AG04449 (cell line): ENCODE results near the gene ZNF629.

Source experiments
- CTCF ChIA-PET: fragments of 350-600 bp; formaldehyde crosslinking; extraction: SDS; loops from one replicate; lab custom pipeline; 2021; ENCODE audit warnings: antibody characterized with exemption; lab: Yijun Ruan, JAX
- POLR2A ChIA-PET: fragments of 400-600, 350-600 bp; formaldehyde crosslinking; extraction: SDS; loops from one replicate; lab custom pipeline; 2020; ENCODE audit warnings: antibody characterized with exemption, inconsistent platforms; lab: Yijun Ruan, JAX
- DNase-seq: peaks from one replicate; pipeline ENCODE4 v3.0.0-alpha.2; 2010; ENCODE audit warnings: low read depth, low spot score
- H3K4me3 ChIP-seq: 2 replicates; pipeline ENCODE4 v1.5.1; 2011; ENCODE audit warnings: low read depth, mild to moderate bottlenecking, control low read depth, low read length
- CTCF ChIP-seq: IDR thresholded peaks from one replicate; pipeline ENCODE4 v1.5.1; 2011; ENCODE audit warnings: mild to moderate bottlenecking, moderate library complexity, low read length, control low read depth, inconsistent platforms; ENCODE audit not compliant: insufficient read depth; ENCODE audit errors: missing control alignments

The ZNF629 gene

GRCh38 chr16:30761928-30762902 lies 24.8 kb downstream of the ZNF629 start, which contains the start of the genes CFAP119 and RNF40:
Gene CFAP119, minus strand, starts transcription at chr16:30762062. Its CDS starts 314 bp downstream, at chr16:30761748.
Gene RNF40, plus strand, starts transcription at chr16:30762322. Its CDS starts 224 bp downstream, at chr16:30762546.
- POLR2A ChIA-PET: interaction anchor here (1.3 kb wide), 1 partner anchor 13 kb away, joined by 6 read pairs; no protein-coding TSS in a partner anchor
- peak within 1 kb of the TSS; percentile 96 for H3K4me3 ChIP-seq
- CTCF ChIA-PET: interaction anchor here (0.7 to 3.4 kb wide), 5 partner anchors 15 to 139 kb away, joined by 3 to 11 read pairs (median 3); no protein-coding TSS in a partner anchor
- no peak for TF ChIP-seq CTCF
- peak; percentile 88 for DNase-seq

GRCh38 chr16:30761427-30761927 lies 25.5 kb downstream of the ZNF629 start:
- H3K4me3 ChIP-seq: peak overlapping the region; percentile 96
- ChIA-PET POLR2A (interaction anchor here (0.7 kb wide), 1 partner anchor 160 kb away, joined by 3 read pairs; no protein-coding TSS in a partner anchor), CTCF (interaction anchor here (0.7 kb wide), 1 partner anchor 14 kb away, joined by 3 read pairs; no protein-coding TSS in a partner anchor)
- no peak for DNase-seq
- no peak for TF ChIP-seq CTCF

GRCh38 chr16:30760577-30761426 lies 26.2 kb downstream of the ZNF629 start:
- DNase-seq: no peak
- ChIA-PET CTCF (interaction anchor here (0.7 kb wide), 1 partner anchor 14 kb away, joined by 3 read pairs; no protein-coding TSS in a partner anchor), POLR2A (interaction anchor here (0.7 to 2.0 kb wide), 3 partner anchors 13 to 161 kb away, joined by 3 to 9 read pairs (median 8); partner anchors contain the start of gene PHKG2)
- peak overlapping the region; percentile 96 for H3K4me3 ChIP-seq
- no peak for TF ChIP-seq CTCF

GRCh38 chr16:30760001-30760559 lies 26.9 kb downstream of the ZNF629 start:
- DNase-seq: no peak
- CTCF ChIA-PET: no interaction called here

More at GRCh38 chr16:30760001-30760559, 26.9 kb downstream of the ZNF629 start:
- H3K4me3 ChIP-seq: no peak overlapping the region
- POLR2A ChIA-PET: interaction anchor here (1.4 to 2.0 kb wide), 2 partner anchors 12 to 15 kb away, joined by 8 to 9 read pairs; partner anchors contain the start of gene PHKG2
- no peak for TF ChIP-seq CTCF
